Stomach (tissue), 4 donors: ENCODE data around the gene USP34.

Experiments used
- POLR2AphosphoS5 ChIP-seq, 3 donors: sonication (generic); formaldehyde crosslinking; IDR thresholded peaks; one replicate each; pipeline ENCODE4 v1.6.1; 2016; ENCODE audit warnings: antibody characterized with exemption in 3 of 3
- TF ChIP-seq, protein P1 (sequence below), 7 experiments: fragments of 450-650 bp in 4 of 7; fragments of 200-600 bp in 3 of 7; sonication (generic) in 3 of 7; IDR thresholded peaks; one replicate each; pipeline ENCODE4 v1.5.1; 2016 to 2019; ENCODE audit warnings: antibody characterized with exemption in 7 of 7, control low read depth in 2 of 7, mild to moderate bottlenecking in 1 of 7

DNA sequence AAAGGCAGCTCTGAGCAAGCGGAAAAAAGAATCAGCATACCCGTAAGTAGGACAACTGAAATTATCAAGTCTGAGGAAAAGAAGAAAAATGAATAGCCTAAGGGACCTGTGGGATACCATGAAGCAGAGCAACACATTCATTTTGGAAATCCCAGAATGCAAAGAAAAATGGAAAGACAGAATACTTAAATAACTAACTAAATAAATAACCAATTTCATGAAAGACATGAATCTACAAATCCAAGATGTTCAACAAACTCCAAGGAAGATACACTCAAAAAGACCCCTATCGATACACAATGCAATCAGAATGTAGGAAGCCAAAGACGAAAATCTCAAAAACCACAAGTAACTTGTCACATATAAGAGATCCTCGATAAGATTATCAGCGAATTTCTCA lies 117.0 kb downstream of the USP34 start:
- TF ChIP-seq POLR2AphosphoS5 (IDR thresholded peaks at IDR 0.05), result no peak
- TF ChIP-seq, protein P1, sequence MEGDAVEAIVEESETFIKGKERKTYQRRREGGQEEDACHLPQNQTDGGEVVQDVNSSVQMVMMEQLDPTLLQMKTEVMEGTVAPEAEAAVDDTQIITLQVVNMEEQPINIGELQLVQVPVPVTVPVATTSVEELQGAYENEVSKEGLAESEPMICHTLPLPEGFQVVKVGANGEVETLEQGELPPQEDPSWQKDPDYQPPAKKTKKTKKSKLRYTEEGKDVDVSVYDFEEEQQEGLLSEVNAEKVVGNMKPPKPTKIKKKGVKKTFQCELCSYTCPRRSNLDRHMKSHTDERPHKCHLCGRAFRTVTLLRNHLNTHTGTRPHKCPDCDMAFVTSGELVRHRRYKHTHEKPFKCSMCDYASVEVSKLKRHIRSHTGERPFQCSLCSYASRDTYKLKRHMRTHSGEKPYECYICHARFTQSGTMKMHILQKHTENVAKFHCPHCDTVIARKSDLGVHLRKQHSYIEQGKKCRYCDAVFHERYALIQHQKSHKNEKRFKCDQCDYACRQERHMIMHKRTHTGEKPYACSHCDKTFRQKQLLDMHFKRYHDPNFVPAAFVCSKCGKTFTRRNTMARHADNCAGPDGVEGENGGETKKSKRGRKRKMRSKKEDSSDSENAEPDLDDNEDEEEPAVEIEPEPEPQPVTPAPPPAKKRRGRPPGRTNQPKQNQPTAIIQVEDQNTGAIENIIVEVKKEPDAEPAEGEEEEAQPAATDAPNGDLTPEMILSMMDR (IDR thresholded peaks at IDR 0.05), result no peak
